ENCODE data around the gene TDO2. TPM values are rescaled to one million over a fixed set of nuclear protein-coding genes. Genes with fewer than 3 reads are reported as not detected.

Gene TDO2
- under 1 TPM; 0.14 to 0.29 TPM for polyA plus RNA-seq

- Histone ChIP-seq H3K27me3 (ENCODE audit: control insufficient read depth in 1 of 2, insufficient read depth in 2 of 2, low read length in 2 of 2) (no peaks in the 10 kb centered on the region), H3K36me3 (ENCODE audit: control insufficient read depth in 2 of 2, insufficient read depth in 2 of 2, low read length in 1 of 2) (no peaks in the 10 kb centered on the region), H3K4me3 (ENCODE audit: low read depth in 1 of 2, low read length in 2 of 2) (no peak within 1 kb of the TSS), H3K9me3 (ENCODE audit: control insufficient read depth in 2 of 2, insufficient read depth in 1 of 2, low read depth in 1 of 2, low read length in 1 of 2) (no peaks in the 10 kb centered on the region), H3K27ac (ENCODE audit: low read depth in 2 of 2, low read length in 1 of 2) (no peak within 1 kb of the TSS), H3K4me1 (ENCODE audit: control insufficient read depth in 2 of 2, insufficient read depth in 2 of 2, low read length in 1 of 2) (no peaks in the 10 kb centered on the region)
- 40 to 47% methylated on average over 1 of the region's 1 CpG for WGBS, 2 donors
These were observed at the start of gene TDO2 for GRCh38 chr4:155903453-155903852. TDO2 (plus strand) TSS chr4:155903696; CDS start chr4:155903759, 63 bp downstream.

- no peaks in the 10 kb centered on the region for H3K9me3 ChIP-seq (ENCODE audit: control insufficient read depth in 2 of 2, insufficient read depth in 1 of 2, low read depth in 1 of 2, low read length in 1 of 2)
- 70 to 71% methylated on average over 6 of the region's 6 CpGs for WGBS, 2 donors
- H3K27ac ChIP-seq (ENCODE audit: low read depth in 2 of 2, low read length in 1 of 2), result no peak overlapping the region
- H3K27me3 ChIP-seq (ENCODE audit: control insufficient read depth in 1 of 2, insufficient read depth in 2 of 2, low read length in 2 of 2), result no peaks in the 10 kb centered on the region
- no peaks in the 10 kb centered on the region for H3K36me3 ChIP-seq (ENCODE audit: control insufficient read depth in 2 of 2, insufficient read depth in 2 of 2, low read length in 1 of 2)
- H3K4me3 ChIP-seq (ENCODE audit: low read depth in 1 of 2, low read length in 2 of 2), result no peak overlapping the region
- no peaks in the 10 kb centered on the region for H3K4me1 ChIP-seq (ENCODE audit: control insufficient read depth in 2 of 2, insufficient read depth in 2 of 2, low read length in 1 of 2)
These were observed 48.8 kb upstream of the TDO2 start for GRCh38 chr4:155854582-155855226.

GRCh38 chr4:155855897-155856296, 47.6 kb upstream of the TDO2 start:
- H3K9me3 ChIP-seq (ENCODE audit: control insufficient read depth in 2 of 2, insufficient read depth in 1 of 2, low read depth in 1 of 2, low read length in 1 of 2), result no peaks in the 10 kb centered on the region
- H3K27me3 ChIP-seq (ENCODE audit: control insufficient read depth in 1 of 2, insufficient read depth in 2 of 2, low read length in 2 of 2), result no peaks in the 10 kb centered on the region
- 45 to 46% methylated on average over 2 of the region's 2 CpGs for WGBS, 2 donors
- no peaks in the 10 kb centered on the region for H3K36me3 ChIP-seq (ENCODE audit: control insufficient read depth in 2 of 2, insufficient read depth in 2 of 2, low read length in 1 of 2)
- no peaks in the 10 kb centered on the region for H3K4me1 ChIP-seq (ENCODE audit: control insufficient read depth in 2 of 2, insufficient read depth in 2 of 2, low read length in 1 of 2)
- H3K4me3 ChIP-seq (ENCODE audit: low read depth in 1 of 2, low read length in 2 of 2), result no peak overlapping the region
- H3K27ac ChIP-seq (ENCODE audit: low read depth in 2 of 2, low read length in 1 of 2), result no peak overlapping the region

- H3K27ac ChIP-seq (ENCODE audit: low read depth in 2 of 2, low read length in 1 of 2), result no peak within 1 kb of the TSS
- no peaks in the 10 kb centered on the region for H3K4me1 ChIP-seq (ENCODE audit: control insufficient read depth in 2 of 2, insufficient read depth in 2 of 2, low read length in 1 of 2)
- no peaks in the 10 kb centered on the region for H3K36me3 ChIP-seq (ENCODE audit: control insufficient read depth in 2 of 2, insufficient read depth in 2 of 2, low read length in 1 of 2)
- no peaks in the 10 kb centered on the region for H3K27me3 ChIP-seq (ENCODE audit: control insufficient read depth in 1 of 2, insufficient read depth in 2 of 2, low read length in 2 of 2)
- WGBS, 2 donors, result 0 to 5% methylated on average over 1 of the region's 1 CpG
- no peaks in the 10 kb centered on the region for H3K9me3 ChIP-seq (ENCODE audit: control insufficient read depth in 2 of 2, insufficient read depth in 1 of 2, low read depth in 1 of 2, low read length in 1 of 2)
- H3K4me3 ChIP-seq (ENCODE audit: low read depth in 1 of 2, low read length in 2 of 2), result no peak within 1 kb of the TSS
These were observed 37.3 kb upstream of the TDO2 start, which contains the start of gene ASIC5 for GRCh38 chr4:155866177-155866576. ASIC5 (minus strand) TSS chr4:155866277; CDS start chr4:155866226, 51 bp downstream.

- no peak overlapping the region for H3K4me3 ChIP-seq (ENCODE audit: low read depth in 1 of 2, low read length in 2 of 2)
- WGBS, 2 donors, result 78 to 79% methylated on average over 1 of the region's 1 CpG
- no peaks in the 10 kb centered on the region for H3K4me1 ChIP-seq (ENCODE audit: control insufficient read depth in 2 of 2, insufficient read depth in 2 of 2, low read length in 1 of 2)
- H3K27ac ChIP-seq (ENCODE audit: low read depth in 2 of 2, low read length in 1 of 2), result no peak overlapping the region
- H3K36me3 ChIP-seq (ENCODE audit: control insufficient read depth in 2 of 2, insufficient read depth in 2 of 2, low read length in 1 of 2), result no peaks in the 10 kb centered on the region
- no peaks in the 10 kb centered on the region for H3K9me3 ChIP-seq (ENCODE audit: control insufficient read depth in 2 of 2, insufficient read depth in 1 of 2, low read depth in 1 of 2, low read length in 1 of 2)
- H3K27me3 ChIP-seq (ENCODE audit: control insufficient read depth in 1 of 2, insufficient read depth in 2 of 2, low read length in 2 of 2), result no peaks in the 10 kb centered on the region
These were observed 27.6 kb upstream of the TDO2 start for GRCh38 chr4:155875878-155876277.

GRCh38 chr4:155877971-155878370, 25.5 kb upstream of the TDO2 start:
- 83 to 88% methylated on average over 4 of the region's 4 CpGs for WGBS, 2 donors
- Histone ChIP-seq H3K27ac (ENCODE audit: low read depth in 2 of 2, low read length in 1 of 2) (no peak overlapping the region), H3K9me3 (ENCODE audit: control insufficient read depth in 2 of 2, insufficient read depth in 1 of 2, low read depth in 1 of 2, low read length in 1 of 2) (no peaks in the 10 kb centered on the region), H3K36me3 (ENCODE audit: control insufficient read depth in 2 of 2, insufficient read depth in 2 of 2, low read length in 1 of 2) (no peaks in the 10 kb centered on the region), H3K4me3 (ENCODE audit: low read depth in 1 of 2, low read length in 2 of 2) (no peak overlapping the region), H3K27me3 (ENCODE audit: control insufficient read depth in 1 of 2, insufficient read depth in 2 of 2, low read length in 2 of 2) (no peaks in the 10 kb centered on the region), H3K4me1 (ENCODE audit: control insufficient read depth in 2 of 2, insufficient read depth in 2 of 2, low read length in 1 of 2) (no peaks in the 10 kb centered on the region)

GRCh38 chr4:155878611-155879010, 24.9 kb upstream of the TDO2 start:
- Histone ChIP-seq H3K4me3 (ENCODE audit: low read depth in 1 of 2, low read length in 2 of 2) (no peak overlapping the region), H3K4me1 (ENCODE audit: control insufficient read depth in 2 of 2, insufficient read depth in 2 of 2, low read length in 1 of 2) (no peaks in the 10 kb centered on the region), H3K36me3 (ENCODE audit: control insufficient read depth in 2 of 2, insufficient read depth in 2 of 2, low read length in 1 of 2) (no peaks in the 10 kb centered on the region), H3K27ac (ENCODE audit: low read depth in 2 of 2, low read length in 1 of 2) (no peak overlapping the region), H3K9me3 (ENCODE audit: control insufficient read depth in 2 of 2, insufficient read depth in 1 of 2, low read depth in 1 of 2, low read length in 1 of 2) (no peaks in the 10 kb centered on the region), H3K27me3 (ENCODE audit: control insufficient read depth in 1 of 2, insufficient read depth in 2 of 2, low read length in 2 of 2) (no peaks in the 10 kb centered on the region)
- WGBS, 2 donors, result 30 to 36% methylated on average over 2 of the region's 2 CpGs

- no peaks in the 10 kb centered on the region for H3K4me1 ChIP-seq (ENCODE audit: control insufficient read depth in 2 of 2, insufficient read depth in 2 of 2, low read length in 1 of 2)
- H3K4me3 ChIP-seq (ENCODE audit: low read depth in 1 of 2, low read length in 2 of 2), result no peak overlapping the region
- H3K36me3 ChIP-seq (ENCODE audit: control insufficient read depth in 2 of 2, insufficient read depth in 2 of 2, low read length in 1 of 2), result no peaks in the 10 kb centered on the region
These were observed 23.7 kb upstream of the TDO2 start for GRCh38 chr4:155879767-155880166.

GRCh38 chr4:155881555-155881954, 21.9 kb upstream of the TDO2 start:
- H3K27ac ChIP-seq (ENCODE audit: low read depth in 2 of 2, low read length in 1 of 2), result no peak overlapping the region
- no peak overlapping the region for H3K4me3 ChIP-seq (ENCODE audit: low read depth in 1 of 2, low read length in 2 of 2)
- no peaks in the 10 kb centered on the region for H3K9me3 ChIP-seq (ENCODE audit: control insufficient read depth in 2 of 2, insufficient read depth in 1 of 2, low read depth in 1 of 2, low read length in 1 of 2)
- WGBS, 2 donors, result 50 to 62% methylated on average over 1 of the region's 1 CpG
- H3K4me1 ChIP-seq (ENCODE audit: control insufficient read depth in 2 of 2, insufficient read depth in 2 of 2, low read length in 1 of 2), result no peaks in the 10 kb centered on the region
- H3K27me3 ChIP-seq (ENCODE audit: control insufficient read depth in 1 of 2, insufficient read depth in 2 of 2, low read length in 2 of 2), result no peaks in the 10 kb centered on the region
- no peaks in the 10 kb centered on the region for H3K36me3 ChIP-seq (ENCODE audit: control insufficient read depth in 2 of 2, insufficient read depth in 2 of 2, low read length in 1 of 2)

More at GRCh38 chr4:155879767-155880166, 23.7 kb upstream of the TDO2 start:
- H3K27me3 ChIP-seq (ENCODE audit: control insufficient read depth in 1 of 2, insufficient read depth in 2 of 2, low read length in 2 of 2), result no peaks in the 10 kb centered on the region
- H3K27ac ChIP-seq (ENCODE audit: low read depth in 2 of 2, low read length in 1 of 2), result no peak overlapping the region
- no peaks in the 10 kb centered on the region for H3K9me3 ChIP-seq (ENCODE audit: control insufficient read depth in 2 of 2, insufficient read depth in 1 of 2, low read depth in 1 of 2, low read length in 1 of 2)

GRCh38 chr4:155883895-155884294, 19.6 kb upstream of the TDO2 start:
- H3K4me1 ChIP-seq (ENCODE audit: control insufficient read depth in 2 of 2, insufficient read depth in 2 of 2, low read length in 1 of 2), result no peaks in the 10 kb centered on the region
- no peak overlapping the region for H3K27ac ChIP-seq (ENCODE audit: low read depth in 2 of 2, low read length in 1 of 2)
- no peaks in the 10 kb centered on the region for H3K27me3 ChIP-seq (ENCODE audit: control insufficient read depth in 1 of 2, insufficient read depth in 2 of 2, low read length in 2 of 2)
- no peaks in the 10 kb centered on the region for H3K36me3 ChIP-seq (ENCODE audit: control insufficient read depth in 2 of 2, insufficient read depth in 2 of 2, low read length in 1 of 2)
- WGBS, 2 donors, result 74 to 81% methylated on average over 3 of the region's 3 CpGs
- no peaks in the 10 kb centered on the region for H3K9me3 ChIP-seq (ENCODE audit: control insufficient read depth in 2 of 2, insufficient read depth in 1 of 2, low read depth in 1 of 2, low read length in 1 of 2)
- no peak overlapping the region for H3K4me3 ChIP-seq (ENCODE audit: low read depth in 1 of 2, low read length in 2 of 2)

All from esophagus (tissue), 2 donors.